GM12878 (cell line): ENCODE data around the gene SLC12A4. TPM values are rescaled to one million over a fixed set of nuclear protein-coding genes. Genes with fewer than 3 reads are reported as not detected.
A peak's percentile ranks its signal among the peaks of the same experiment; 100 is the strongest.

ENCODE experiments used
- ATF2 ChIP-seq: IDR thresholded peaks from 2 replicates; pipeline ENCODE4 v1.6.1; 2012; ENCODE audit warnings: low read length, inconsistent platforms
- BCL11A ChIP-seq: IDR thresholded peaks from 2 replicates; pipeline ENCODE4 v1.6.1; 2011; ENCODE audit warnings: low read depth, low read length
- BMI1 ChIP-seq: fragments of 450-650 bp; IDR thresholded peaks from 2 replicates; pipeline ENCODE4 v1.6.1; 2016; ENCODE audit warnings: mild to moderate bottlenecking, moderate library complexity, borderline replicate concordance
- BRCA1 ChIP-seq: IDR thresholded peaks from 2 replicates; pipeline ENCODE4 v1.6.1; 2011; ENCODE audit warnings: low read depth, low read length, improper control_type of control experiment
- CEBPZ ChIP-seq: fragments of 150-350 bp; IDR thresholded peaks from 2 replicates; pipeline ENCODE4 v1.6.1; 2016; ENCODE audit warnings: low read depth, low read length
- CREB1 ChIP-seq: IDR thresholded peaks from 2 replicates; pipeline ENCODE4 v1.6.1; 2012; ENCODE audit warnings: low read depth, mild to moderate bottlenecking, inconsistent platforms
- DPF2 ChIP-seq: fragments of 450-650 bp; IDR thresholded peaks from 2 replicates; pipeline ENCODE4 v1.6.1; 2017; ENCODE audit warnings: mild to moderate bottlenecking
- FOS ChIP-seq: IDR thresholded peaks from 3 replicates; pipeline ENCODE4 v1.6.1; 2011; ENCODE audit warnings: borderline replicate concordance; ENCODE audit not compliant: insufficient read length; ENCODE audit errors: extremely low read depth
- HDAC6 ChIP-seq: fragments of 200-600 bp; sonication (generic); IDR thresholded peaks from one replicate; pipeline ENCODE4 v1.8.0; 2017; ENCODE audit warnings: antibody characterized with exemption; ENCODE audit not compliant: unreplicated experiment
- LARP7 ChIP-seq: fragments of 450-650 bp; IDR thresholded peaks from 2 replicates; pipeline ENCODE4 v1.6.1; 2017; ENCODE audit warnings: mild to moderate bottlenecking
- MAX ChIP-seq: IDR thresholded peaks from 2 replicates; pipeline ENCODE4 v1.6.1; 2012; ENCODE audit warnings: low read depth, low read length, improper control_type of control experiment
- MTA2 ChIP-seq: fragments of 450-650 bp; IDR thresholded peaks from 2 replicates; pipeline ENCODE4 v1.6.1; 2016; ENCODE audit warnings: low read depth, mild to moderate bottlenecking, moderate library complexity
- MYB ChIP-seq: fragments of 150-350 bp; IDR thresholded peaks from 2 replicates; pipeline ENCODE4 v1.6.1; 2014; ENCODE audit warnings: mild to moderate bottlenecking, low read depth, low read length, borderline replicate concordance
- MYC ChIP-seq: IDR thresholded peaks from 2 replicates; pipeline ENCODE4 v1.6.1; 2011; ENCODE audit warnings: mild to moderate bottlenecking, low read length, moderate library complexity, inconsistent platforms; ENCODE audit not compliant: insufficient read depth, insufficient replicate concordance, insufficient read length, severe bottlenecking
- NBN ChIP-seq: fragments of 450-650 bp; IDR thresholded peaks from 2 replicates; pipeline ENCODE4 v1.6.1; 2016
- PML ChIP-seq: IDR thresholded peaks from 2 replicates; pipeline ENCODE4 v1.6.1; 2012; ENCODE audit warnings: low read length, inconsistent platforms
- SIX5 ChIP-seq: IDR thresholded peaks from 2 replicates; pipeline ENCODE4 v1.6.1; 2011; ENCODE audit warnings: mild to moderate bottlenecking, low read depth, low read length, moderate library complexity; ENCODE audit not compliant: severe bottlenecking
- SMAD1 ChIP-seq: fragments of 450-650 bp; IDR thresholded peaks from 2 replicates; pipeline ENCODE4 v1.6.1; 2018; ENCODE audit warnings: mild to moderate bottlenecking, low read depth; ENCODE audit not compliant: partially characterized antibody
- SP1 ChIP-seq: IDR thresholded peaks from one replicate; pipeline ENCODE4 v1.6.1; 2011; ENCODE audit warnings: low read depth, low read length
- SREBF2 ChIP-seq: IDR thresholded peaks from 2 replicates; pipeline ENCODE4 v1.6.1; 2012; ENCODE audit warnings: mild to moderate bottlenecking, low read length
- TAF1 ChIP-seq: IDR thresholded peaks from 2 replicates; pipeline ENCODE4 v1.6.1; 2011; ENCODE audit warnings: mild to moderate bottlenecking, low read depth, low read length, borderline replicate concordance
- USF2 ChIP-seq: IDR thresholded peaks from 2 replicates; pipeline ENCODE4 v1.6.1; 2011; ENCODE audit warnings: low read depth, low read length, improper control_type of control experiment, borderline replicate concordance
- YBX1 ChIP-seq: fragments of 450-650 bp; IDR thresholded peaks from 2 replicates; pipeline ENCODE4 v1.6.1; 2016; ENCODE audit warnings: antibody characterized with exemption
- ZBED1 ChIP-seq: IDR thresholded peaks from 2 replicates; pipeline ENCODE4 v1.6.1; 2016; ENCODE audit warnings: borderline replicate concordance
- ZNF207 ChIP-seq: fragments of 450-650 bp; IDR thresholded peaks from 2 replicates; pipeline ENCODE4 v1.6.1; 2014; ENCODE audit warnings: antibody characterized with exemption, mild to moderate bottlenecking, borderline replicate concordance
- ZNF217 ChIP-seq: fragments of 450-650 bp; IDR thresholded peaks from 2 replicates; pipeline ENCODE4 v1.6.1; 2017; ENCODE audit warnings: antibody characterized with exemption, mild to moderate bottlenecking
- ZNF274 ChIP-seq: IDR thresholded peaks from one replicate; pipeline ENCODE4 v1.8.0; 2011; ENCODE audit not compliant: insufficient read length, insufficient read depth
- ZNF384 ChIP-seq: IDR thresholded peaks from 2 replicates; pipeline ENCODE4 v1.6.1; 2012; ENCODE audit warnings: low read depth, mild to moderate bottlenecking, low read length, improper control_type of control experiment, borderline replicate concordance
- polyA plus RNA-seq, 11 experiments: library from polyadenylated mRNA; depleted of rRNA in 4 of 11; unstranded in 6 of 11; stranded (reverse) in 5 of 11; fragments of >200 nt; fragmentation: Nextera tagmentation in 4 of 11; fragmentation: Illumina TruSeq in 1 of 11; extraction: Ambion mirVana in 4 of 11; extraction: Trizol in 1 of 11; gene quantifications; 1 replicate in 1 of 11; 2 replicates in 10 of 11; pipeline versions ENCODE4 v1.2.1 to v1.2.3, GENCODE V29; 2011 to 2016; ENCODE audit warnings: inconsistent platforms in 2 of 11, missing spikeins in 2 of 11, low read depth in 1 of 11
- total RNA-seq, 4 experiments: library from RNA; depleted of rRNA in 3 of 4; stranded (reverse); fragments of >200 nt in 3 of 4; fragmentation: Illumina TruSeq in 1 of 4; extraction: Trizol in 1 of 4; gene quantifications; 2 replicates each; pipeline versions ENCODE4 v1.2.1 to v1.2.3, GENCODE V29; 2013 to 2021

The SLC12A4 gene
- total and polyA plus RNA-seq, 10 of the 15 experiments (the other 5 are each of a cell fraction or from before 2014, with no cell fraction given): 0.95 to 39.9 (median 14.2) TPM

- TF ChIP-seq ATF2 (no peak), LARP7 (peak; percentile 70; the same call in 1 of the 2 replicates), HDAC6 (no peak), SREBF2 (no peak), BCL11A (no peak), SMAD1 (no peak), TAF1 (no peak), YBX1 (no peak), ZNF274 (no peak), ZNF207 (peak; percentile 91; the same call in 1 of the 2 replicates), USF2 (no peak), CREB1 (peak; percentile 74), CEBPZ (no peak), PML (no peak), ZNF384 (no peak; the same call in 1 of the 2 replicates), DPF2 (peak; percentile 44; the same call in 1 of the 2 replicates), SP1 (peak; percentile 59), MTA2 (no peak), FOS (no peak), BMI1 (no peak), MAX (peak; percentile 40), NBN (peak; percentile 67; the same call in 1 of the 2 replicates), MYC (peak; percentile 28), ZNF217 (no peak), ZBED1 (no peak), SIX5 (no peak), MYB (no peak), BRCA1 (no peak)
Observed at GRCh38 chr16:67993207-67994039, 25.0 kb upstream of the SLC12A4 start (continued).
